Fibroblast of villous mesenchyme (primary cell): ENCODE data around the gene SRPX. TPM values are rescaled to one million over a fixed set of nuclear protein-coding genes. Genes with fewer than 3 reads are reported as not detected.

Source experiments
- DNase-seq: peaks from one replicate; pipeline ENCODE4 v3.0.0-alpha.2; 2010; ENCODE audit warnings: low read depth
- H3K4me3 ChIP-seq: 2 replicates; pipeline ENCODE4 v1.5.1; 2011; ENCODE audit warnings: low read depth, mild to moderate bottlenecking, low read length
- total RNA-seq: library from RNA; depleted of rRNA; stranded (reverse); fragments of >200 nt; gene quantifications from 2 replicates; pipeline ENCODE4 v1.2.3, GENCODE V29; 2012
- TF ChIP-seq, protein P1 (sequence below): IDR thresholded peaks from 2 replicates; pipeline ENCODE4 v1.5.1; 2012; ENCODE audit warnings: low read depth, mild to moderate bottlenecking, low read length; ENCODE audit not compliant: insufficient read depth

Gene SRPX
- total RNA-seq, 1 donor: 36.7 TPM

DNA sequence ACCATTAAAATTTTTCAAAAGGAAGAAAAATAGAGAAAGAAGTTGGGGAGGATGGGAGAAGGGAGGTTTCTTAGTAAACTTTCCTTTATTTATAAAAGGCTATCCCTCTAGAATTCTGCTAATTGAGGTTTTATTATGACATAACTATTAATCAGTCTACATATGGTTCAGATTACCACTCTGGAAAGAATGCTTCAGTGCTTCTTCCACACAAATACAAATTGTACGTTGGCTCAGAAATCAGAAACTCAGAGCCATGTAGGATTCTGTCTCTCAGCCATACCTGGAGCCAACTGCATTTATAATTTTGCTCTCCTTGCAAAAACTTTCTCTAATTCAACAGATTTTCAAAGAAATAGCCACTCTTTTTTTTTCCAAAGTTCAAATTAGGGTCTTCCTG is 37.1 kb downstream of the SRPX start:
- peak; percentile 24 for DNase-seq
- TF ChIP-seq, protein P1, sequence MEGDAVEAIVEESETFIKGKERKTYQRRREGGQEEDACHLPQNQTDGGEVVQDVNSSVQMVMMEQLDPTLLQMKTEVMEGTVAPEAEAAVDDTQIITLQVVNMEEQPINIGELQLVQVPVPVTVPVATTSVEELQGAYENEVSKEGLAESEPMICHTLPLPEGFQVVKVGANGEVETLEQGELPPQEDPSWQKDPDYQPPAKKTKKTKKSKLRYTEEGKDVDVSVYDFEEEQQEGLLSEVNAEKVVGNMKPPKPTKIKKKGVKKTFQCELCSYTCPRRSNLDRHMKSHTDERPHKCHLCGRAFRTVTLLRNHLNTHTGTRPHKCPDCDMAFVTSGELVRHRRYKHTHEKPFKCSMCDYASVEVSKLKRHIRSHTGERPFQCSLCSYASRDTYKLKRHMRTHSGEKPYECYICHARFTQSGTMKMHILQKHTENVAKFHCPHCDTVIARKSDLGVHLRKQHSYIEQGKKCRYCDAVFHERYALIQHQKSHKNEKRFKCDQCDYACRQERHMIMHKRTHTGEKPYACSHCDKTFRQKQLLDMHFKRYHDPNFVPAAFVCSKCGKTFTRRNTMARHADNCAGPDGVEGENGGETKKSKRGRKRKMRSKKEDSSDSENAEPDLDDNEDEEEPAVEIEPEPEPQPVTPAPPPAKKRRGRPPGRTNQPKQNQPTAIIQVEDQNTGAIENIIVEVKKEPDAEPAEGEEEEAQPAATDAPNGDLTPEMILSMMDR: no peak
- no peak overlapping the region for H3K4me3 ChIP-seq

GRCh38 chrX:38181357-38181756 is 39.3 kb downstream of the SRPX start:
- no peak for DNase-seq
- TF ChIP-seq, protein P1: no peak

DNA sequence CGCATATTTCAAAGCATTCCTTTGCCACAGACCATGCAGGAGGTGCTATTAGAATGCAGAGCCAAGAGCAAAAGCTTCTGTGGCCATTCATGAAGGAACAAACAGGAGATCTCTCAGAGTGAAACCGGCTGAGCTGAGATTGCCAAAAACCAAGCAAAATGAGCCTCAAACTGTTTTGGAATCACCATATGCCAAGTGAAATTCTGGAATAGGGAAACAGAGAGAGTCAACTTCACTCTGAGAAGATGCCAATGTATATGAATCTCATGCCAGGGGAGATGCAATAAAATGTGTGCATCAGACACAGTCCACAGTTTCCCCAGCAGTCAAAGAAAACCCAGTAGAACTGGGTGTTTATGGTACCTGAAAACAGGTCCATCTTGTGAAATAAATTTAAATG is 42.3 kb downstream of the SRPX start:
- no peak for DNase-seq
- no peak overlapping the region for H3K4me3 ChIP-seq
- TF ChIP-seq, protein P1: no peak

More at GRCh38 chrX:38181357-38181756, 39.3 kb downstream of the SRPX start:
- H3K4me3 ChIP-seq: no peak overlapping the region

GRCh38 chrX:38175139-38175538 is 45.5 kb downstream of the SRPX start:
- H3K4me3 ChIP-seq: no peak overlapping the region
- peak; percentile 42 for DNase-seq
- TF ChIP-seq, protein P1: peak; percentile 67

DNA sequence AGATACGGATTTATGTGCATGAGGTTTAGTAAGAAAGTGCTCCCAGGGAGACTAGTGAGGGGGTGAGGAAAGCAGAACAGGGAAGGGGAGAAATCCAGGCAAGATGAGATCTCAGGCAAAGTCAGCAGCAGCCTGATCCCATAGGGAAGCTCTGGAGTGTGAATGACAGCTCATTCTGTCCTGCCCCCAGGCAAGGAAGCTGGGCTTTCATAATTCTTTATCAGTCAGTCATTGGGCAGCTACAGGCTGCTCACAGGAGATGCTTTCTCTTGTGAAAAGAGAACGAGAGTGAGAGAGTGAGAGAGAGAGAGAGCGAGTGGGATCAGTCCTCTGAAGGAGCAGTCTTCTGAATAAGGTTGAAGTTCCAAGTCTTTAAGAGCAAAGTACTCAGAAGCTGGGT is 48.1 kb downstream of the SRPX start:
- TF ChIP-seq, protein P1: no peak
- no peak overlapping the region for H3K4me3 ChIP-seq
- DNase-seq: no peak

GRCh38 chrX:38170556-38170955 is 50.1 kb downstream of the SRPX start:
- H3K4me3 ChIP-seq: no peak overlapping the region
- TF ChIP-seq, protein P1: no peak
- DNase-seq: no peak

GRCh38 chrX:38166478-38167083 is 54.1 kb downstream of the SRPX start:
- no peak overlapping the region for H3K4me3 ChIP-seq
- DNase-seq: peak; percentile 51
- TF ChIP-seq, protein P1: peak; percentile 43
